Osteocyte (in vitro differentiated cells): ENCODE results near the gene SIL1. TPM values are rescaled to one million over a fixed set of nuclear protein-coding genes. Genes with fewer than 3 reads are reported as not detected.

Source experiments
- DNase-seq: peaks from one replicate; pipeline ENCODE4 v3.0.0; 2021; ENCODE audit warnings: mixed read lengths; ENCODE audit not compliant: unreplicated experiment; ENCODE audit errors: extremely low spot score
- H3K27ac Mint-ChIP-seq: one replicate; pipeline ENCODE4 v1.8.0; 2021; ENCODE audit warnings: mild to moderate bottlenecking, mixed read lengths; ENCODE audit not compliant: unreplicated experiment
- H3K27me3 Mint-ChIP-seq: one replicate; pipeline ENCODE4 v1.8.0; 2021; ENCODE audit warnings: mixed read lengths; ENCODE audit not compliant: unreplicated experiment
- H3K36me3 Mint-ChIP-seq: one replicate; pipeline ENCODE4 v1.8.0; 2021; ENCODE audit warnings: mixed read lengths; ENCODE audit not compliant: unreplicated experiment
- H3K4me1 Mint-ChIP-seq: one replicate; pipeline ENCODE4 v1.8.0; 2021; ENCODE audit warnings: mixed read lengths; ENCODE audit not compliant: unreplicated experiment
- H3K4me3 Mint-ChIP-seq: one replicate; pipeline ENCODE4 v1.8.0; 2021; ENCODE audit warnings: mild to moderate bottlenecking, moderate library complexity, mixed read lengths; ENCODE audit not compliant: unreplicated experiment
- H3K9me3 Mint-ChIP-seq: one replicate; pipeline ENCODE4 v1.8.0; 2021; ENCODE audit warnings: mixed read lengths; ENCODE audit not compliant: unreplicated experiment
- CTCF ChIP-seq: fragments of 200-600 bp; sonication (generic); IDR thresholded peaks from 2 replicates; pipeline ENCODE4 v1.5.0; 2021; ENCODE audit warnings: antibody characterized with exemption, mild to moderate bottlenecking, moderate library complexity
- total RNA-seq: library from RNA; stranded (reverse); gene quantifications from 2 replicates; pipeline ENCODE4 v1.2.1, GENCODE V29; 2021

SIL1 gene
- total RNA-seq, 1 donor from 2014 or later: 58.4 TPM

- no peaks in the 10 kb centered on the region for H3K9me3 Mint-ChIP-seq
- peaks cover 2% of the 10 kb centered on the region for H3K36me3 Mint-ChIP-seq
- no peak overlapping the region for H3K27ac Mint-ChIP-seq
- H3K4me1 Mint-ChIP-seq: peaks cover 26% of the 10 kb centered on the region
- H3K4me3 Mint-ChIP-seq: no peak overlapping the region
- DNase-seq: no peak
- TF ChIP-seq CTCF: no peak
- H3K27me3 Mint-ChIP-seq: no peaks in the 10 kb centered on the region
These were observed 242.4 kb downstream of the SIL1 start for GRCh38 chr5:138955671-138956295.

GRCh38 chr5:138955013-138955660, 243.0 kb downstream of the SIL1 start:
- Mint-ChIP-seq H3K4me3 (no peak overlapping the region), H3K9me3 (no peaks in the 10 kb centered on the region), H3K27ac (no peak overlapping the region), H3K36me3 (peaks cover 3% of the 10 kb centered on the region), H3K4me1 (peaks cover 26% of the 10 kb centered on the region), H3K27me3 (no peaks in the 10 kb centered on the region)
- no peak for TF ChIP-seq CTCF
- no peak for DNase-seq

- DNase-seq: no peak
- no peak for TF ChIP-seq CTCF
- Mint-ChIP-seq H3K4me1 (peaks cover 26% of the 10 kb centered on the region), H3K4me3 (no peak overlapping the region), H3K27ac (no peak overlapping the region), H3K9me3 (no peaks in the 10 kb centered on the region), H3K36me3 (peaks cover 3% of the 10 kb centered on the region), H3K27me3 (no peaks in the 10 kb centered on the region)
These were observed 243.7 kb downstream of the SIL1 start for GRCh38 chr5:138954257-138955012.

GRCh38 chr5:138953387-138954256, 244.5 kb downstream of the SIL1 start:
- TF ChIP-seq CTCF: no peak
- no peaks in the 10 kb centered on the region for H3K9me3 Mint-ChIP-seq
- H3K36me3 Mint-ChIP-seq: peaks cover 3% of the 10 kb centered on the region
- DNase-seq: no peak
- no peak overlapping the region for H3K4me3 Mint-ChIP-seq
- H3K4me1 Mint-ChIP-seq: peaks cover 31% of the 10 kb centered on the region
- peak overlapping the region; percentile 38 for H3K27ac Mint-ChIP-seq
- H3K27me3 Mint-ChIP-seq: no peaks in the 10 kb centered on the region
